Mesendoderm (in vitro differentiated cells): ENCODE data around the gene OR2A25.

Source experiments
- DNase-seq: peaks from one replicate; pipeline ENCODE4 v3.0.0; 2013
- H2AK5ac ChIP-seq: 2 replicates; pipeline ENCODE4 v1.6.1; 2013; ENCODE audit warnings: low read length, inconsistent platforms
- H2BK120ac ChIP-seq: 2 replicates; pipeline ENCODE4 v1.6.1; 2013; ENCODE audit warnings: low read depth, mild to moderate bottlenecking, low read length, moderate library complexity, mixed read lengths
- H2BK15ac ChIP-seq: replicated peaks from 2 replicates; pipeline ENCODE4 v1.6.1; 2013; ENCODE audit warnings: low read depth, mild to moderate bottlenecking, moderate library complexity
- H2BK5ac ChIP-seq: 2 replicates; pipeline ENCODE4 v1.6.1; 2013; ENCODE audit warnings: low read length, inconsistent platforms
- H3K18ac ChIP-seq: 2 replicates; pipeline ENCODE4 v1.6.1; 2013; ENCODE audit warnings: mild to moderate bottlenecking, low read length, mixed read lengths
- H3K23ac ChIP-seq: one replicate; pipeline ENCODE4 v1.6.1; 2013; ENCODE audit warnings: low read length
- H3K27ac ChIP-seq: 2 replicates; pipeline ENCODE4 v1.5.1; 2013; ENCODE audit warnings: low read depth, mild to moderate bottlenecking, inconsistent platforms, low read length, moderate library complexity
- H3K27me3 ChIP-seq: 2 replicates; pipeline ENCODE4 v1.6.1; 2013; ENCODE audit warnings: low read length, control low read depth, mild to moderate bottlenecking, inconsistent platforms; ENCODE audit not compliant: insufficient read depth, poor library complexity
- H3K36me3 ChIP-seq: 2 replicates; pipeline ENCODE4 v1.6.1; 2013; ENCODE audit warnings: low read length, inconsistent platforms; ENCODE audit not compliant: control insufficient read depth, insufficient read depth
- H3K4ac ChIP-seq: one replicate; pipeline ENCODE4 v1.6.1; 2013; ENCODE audit warnings: low read depth, mild to moderate bottlenecking, low read length, moderate library complexity
- H3K4me1 ChIP-seq: 2 replicates; pipeline ENCODE4 v1.6.1; 2013; ENCODE audit warnings: low read depth, low read length, inconsistent platforms; ENCODE audit not compliant: control insufficient read depth
- H3K4me2 ChIP-seq: 2 replicates; pipeline ENCODE4 v1.6.1; 2013; ENCODE audit warnings: low read length
- H3K4me3 ChIP-seq: 2 replicates; pipeline ENCODE4 v1.5.1; 2013; ENCODE audit warnings: mild to moderate bottlenecking, low read length
- H3K56ac ChIP-seq: one replicate; pipeline ENCODE4 v1.6.1; 2013; ENCODE audit warnings: low read length
- H3K79me1 ChIP-seq: 2 replicates; pipeline ENCODE4 v1.6.1; 2013; ENCODE audit warnings: low read length, inconsistent platforms
- H3K79me2 ChIP-seq: 2 replicates; pipeline ENCODE4 v1.6.1; 2013; ENCODE audit warnings: mild to moderate bottlenecking, low read length; ENCODE audit not compliant: control insufficient read depth, insufficient read depth
- H3K9ac ChIP-seq: 2 replicates; pipeline ENCODE4 v1.6.1; 2013; ENCODE audit warnings: low read length, inconsistent platforms
- H4K5ac ChIP-seq: one replicate; pipeline ENCODE4 v1.6.1; 2013; ENCODE audit warnings: low read length
- H4K8ac ChIP-seq: one replicate; pipeline ENCODE4 v1.6.1; 2013; ENCODE audit warnings: low read depth, mild to moderate bottlenecking, control low read depth, low read length, moderate library complexity
- WGBS: extraction: QIAGEN DNeasy Blood & Tissue Kit; methylation state at CpG from one replicate; pipeline ENCODE4 v1.1.7; 2013; ENCODE audit warnings: low lambda C conversion rate, missing lambda C conversion rate; ENCODE audit not compliant: insufficient coverage; ENCODE audit errors: extremely low coverage; 5-methylcytosine and 5-hydroxymethylcytosine counted together

The OR2A25 gene

GRCh38 chr7:144032985-144033709 is 36.5 kb upstream of the OR2A25 start:
- Histone ChIP-seq H3K23ac (no peak overlapping the region), H3K4me2 (no peak overlapping the region), H3K79me2 (no peaks in the 10 kb centered on the region), H3K27ac (no peak overlapping the region), H3K4me3 (no peak overlapping the region), H3K9ac (no peak overlapping the region), H3K36me3 (no peaks in the 10 kb centered on the region), H2BK15ac (no peak overlapping the region), H3K27me3 (no peaks in the 10 kb centered on the region), H3K18ac (no peak overlapping the region), H4K5ac (no peak overlapping the region), H4K8ac (no peak overlapping the region), H3K4me1 (no peaks in the 10 kb centered on the region), H3K56ac (no peak overlapping the region), H3K79me1 (no peaks in the 10 kb centered on the region), H3K4ac (no peak overlapping the region), H2AK5ac (no peak overlapping the region), H2BK120ac (no peak overlapping the region), H2BK5ac (no peak overlapping the region)
- WGBS, result no CpG with 5 or more reads among the region's 1 CpG
- DNase-seq, result no peak

- H3K79me1 ChIP-seq, result no peaks in the 10 kb centered on the region
- H2BK5ac ChIP-seq, result no peak overlapping the region
- no peak overlapping the region for H2AK5ac ChIP-seq
- no peak overlapping the region for H3K56ac ChIP-seq
- no peaks in the 10 kb centered on the region for H3K79me2 ChIP-seq
- H2BK120ac ChIP-seq, result no peak overlapping the region
- no peaks in the 10 kb centered on the region for H3K4me1 ChIP-seq
- no peaks in the 10 kb centered on the region for H3K36me3 ChIP-seq
- DNase-seq, result no peak
- H2BK15ac ChIP-seq, result no peak overlapping the region
- H3K4me2 ChIP-seq, result no peak overlapping the region
- H3K27ac ChIP-seq, result no peak overlapping the region
- H3K4ac ChIP-seq, result no peak overlapping the region
- H4K5ac ChIP-seq, result no peak overlapping the region
- no peak overlapping the region for H4K8ac ChIP-seq
- H3K9ac ChIP-seq, result no peak overlapping the region
- no peak overlapping the region for H3K4me3 ChIP-seq
- no peaks in the 10 kb centered on the region for H3K27me3 ChIP-seq
- no peak overlapping the region for H3K18ac ChIP-seq
- H3K23ac ChIP-seq, result no peak overlapping the region
Measured at GRCh38 chr7:144035385-144035784, 34.2 kb upstream of the OR2A25 start.

GRCh38 chr7:144036302-144036885 is 33.2 kb upstream of the OR2A25 start:
- no peak overlapping the region for H3K4me2 ChIP-seq
- no peak overlapping the region for H3K4me3 ChIP-seq
- H3K27me3 ChIP-seq, result no peaks in the 10 kb centered on the region
- H3K56ac ChIP-seq, result no peak overlapping the region
- no peak overlapping the region for H4K8ac ChIP-seq
- H2BK5ac ChIP-seq, result no peak overlapping the region
- no peak overlapping the region for H2AK5ac ChIP-seq
- H3K4me1 ChIP-seq, result no peaks in the 10 kb centered on the region
- H3K18ac ChIP-seq, result no peak overlapping the region
- no peak overlapping the region for H3K23ac ChIP-seq
- H3K4ac ChIP-seq, result no peak overlapping the region
- H2BK120ac ChIP-seq, result no peak overlapping the region
- H4K5ac ChIP-seq, result no peak overlapping the region
- no peaks in the 10 kb centered on the region for H3K79me1 ChIP-seq
- no peaks in the 10 kb centered on the region for H3K79me2 ChIP-seq
- H3K27ac ChIP-seq, result no peak overlapping the region
- no peak overlapping the region for H2BK15ac ChIP-seq
- no peaks in the 10 kb centered on the region for H3K36me3 ChIP-seq
- no CpG with 5 or more reads among the region's 1 CpG for WGBS
- DNase-seq, result no peak
- H3K9ac ChIP-seq, result no peak overlapping the region

DNA sequence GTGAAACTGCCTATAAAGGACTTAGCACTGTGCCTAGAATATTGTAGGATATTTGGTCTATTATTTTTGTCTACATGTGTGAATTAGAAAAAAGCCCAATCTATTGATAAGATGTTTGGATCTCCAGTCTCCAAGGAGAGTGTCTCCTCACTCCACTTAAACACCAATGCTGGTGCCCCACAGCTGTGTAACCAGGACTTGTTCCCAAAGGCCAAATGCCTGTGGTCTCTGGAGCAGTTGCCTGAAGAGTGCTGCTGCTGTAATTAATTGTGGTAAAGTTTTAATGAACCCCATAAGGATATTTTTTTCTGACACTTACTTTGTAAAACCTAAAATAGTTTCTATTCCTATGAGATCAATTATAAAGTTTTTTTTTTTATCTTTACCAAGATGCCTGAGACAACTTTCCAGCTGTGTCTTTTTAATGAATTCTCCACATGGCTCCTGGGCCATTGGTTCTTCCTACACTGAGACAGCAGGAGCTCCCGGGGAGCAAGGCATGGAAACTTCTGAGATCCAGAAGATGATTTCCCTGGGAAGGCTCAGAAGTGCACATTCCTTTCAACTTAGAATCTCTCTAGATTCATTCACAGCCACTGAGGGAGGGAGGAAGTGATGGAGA is 32.1 kb upstream of the OR2A25 start:
- Histone ChIP-seq H3K23ac (no peak overlapping the region), H3K27ac (no peak overlapping the region), H3K79me1 (no peaks in the 10 kb centered on the region), H3K4me3 (no peak overlapping the region), H3K4me1 (no peaks in the 10 kb centered on the region), H3K56ac (no peak overlapping the region), H3K18ac (no peak overlapping the region), H2BK15ac (no peak overlapping the region), H3K9ac (no peak overlapping the region), H4K8ac (no peak overlapping the region), H3K36me3 (no peaks in the 10 kb centered on the region), H2BK5ac (no peak overlapping the region), H4K5ac (no peak overlapping the region), H3K27me3 (no peaks in the 10 kb centered on the region), H3K4ac (no peak overlapping the region), H3K79me2 (no peaks in the 10 kb centered on the region), H3K4me2 (no peak overlapping the region), H2AK5ac (no peak overlapping the region), H2BK120ac (no peak overlapping the region)
- peak; percentile 68 for DNase-seq
- WGBS, result no CpG with 5 or more reads among the region's 1 CpG

GRCh38 chr7:144038887-144039286 is 30.7 kb upstream of the OR2A25 start:
- Histone ChIP-seq H3K23ac (no peak overlapping the region), H2BK15ac (no peak overlapping the region), H4K5ac (no peak overlapping the region), H3K27ac (no peak overlapping the region), H2AK5ac (no peak overlapping the region), H3K56ac (no peak overlapping the region), H2BK120ac (no peak overlapping the region), H3K4ac (no peak overlapping the region), H3K79me1 (no peaks in the 10 kb centered on the region), H3K4me2 (no peak overlapping the region), H3K4me3 (no peak overlapping the region), H3K27me3 (no peaks in the 10 kb centered on the region), H3K4me1 (no peaks in the 10 kb centered on the region), H3K18ac (no peak overlapping the region), H3K36me3 (no peaks in the 10 kb centered on the region), H3K9ac (no peak overlapping the region), H3K79me2 (no peaks in the 10 kb centered on the region), H2BK5ac (no peak overlapping the region), H4K8ac (no peak overlapping the region)
- peak; percentile 67 for DNase-seq
- no CpG with 5 or more reads among the region's 4 CpGs for WGBS
